Central memory CD8-positive, alpha-beta T cell (primary cell): ENCODE data around the gene CHKA.
"Not testable (repeated sequence)": the region's sequence is repeated elsewhere in the genome, so short reads cannot be mapped to it uniquely, and the experiment has no call there.

Source experiments
- ATAC-seq: fragments of 150-1000 bp; cut with Tn5 transposase; replicated peaks from 2 replicates; pipeline ENCODE4 v1.10.0; 2022; ENCODE audit warnings: mild to moderate bottlenecking, moderate FRiP score, moderate number of reproducible peaks; ENCODE audit not compliant: poor library complexity, severe bottlenecking; ENCODE audit errors: extremely low read depth
- DNase-seq, 2 donors: peaks; one replicate each; pipeline ENCODE4 v3.0.0; 2021; ENCODE audit warnings: low spot score in 2 of 2
- H3K27ac Mint-ChIP-seq: one replicate; pipeline ENCODE4 v1.8.0; 2022; ENCODE audit warnings: low read depth, mild to moderate bottlenecking, moderate library complexity, mixed read lengths
- H3K27me3 Mint-ChIP-seq: one replicate; pipeline ENCODE4 v1.8.0; 2022; ENCODE audit warnings: mixed read lengths
- H3K36me3 Mint-ChIP-seq: one replicate; pipeline ENCODE4 v1.8.0; 2022; ENCODE audit warnings: mild to moderate bottlenecking, moderate library complexity, mixed read lengths; ENCODE audit not compliant: insufficient read depth
- H3K4me1 Mint-ChIP-seq: one replicate; pipeline ENCODE4 v1.8.0; 2022; ENCODE audit warnings: mixed read lengths
- H3K4me3 Mint-ChIP-seq: one replicate; pipeline ENCODE4 v1.8.0; 2022; ENCODE audit warnings: mild to moderate bottlenecking, moderate library complexity, mixed read lengths
- H3K9me3 Mint-ChIP-seq: one replicate; pipeline ENCODE4 v1.8.0; 2022; ENCODE audit warnings: mixed read lengths

Gene CHKA

GRCh38 chr11:68096962-68097361 lies 24.2 kb downstream of the CHKA start:
- H3K4me3 Mint-ChIP-seq: no peak overlapping the region
- DNase-seq (no peak), ATAC-seq (no peak)
- H3K4me1 Mint-ChIP-seq: no peaks in the 10 kb centered on the region
- no peaks in the 10 kb centered on the region for H3K27me3 Mint-ChIP-seq
- no peak overlapping the region for H3K27ac Mint-ChIP-seq
- H3K36me3 Mint-ChIP-seq: no peaks in the 10 kb centered on the region
- H3K9me3 Mint-ChIP-seq: no peaks in the 10 kb centered on the region

- H3K4me1 Mint-ChIP-seq: no peaks in the 10 kb centered on the region
Observed at GRCh38 chr11:68093565-68093964, 27.6 kb downstream of the CHKA start.

DNA sequence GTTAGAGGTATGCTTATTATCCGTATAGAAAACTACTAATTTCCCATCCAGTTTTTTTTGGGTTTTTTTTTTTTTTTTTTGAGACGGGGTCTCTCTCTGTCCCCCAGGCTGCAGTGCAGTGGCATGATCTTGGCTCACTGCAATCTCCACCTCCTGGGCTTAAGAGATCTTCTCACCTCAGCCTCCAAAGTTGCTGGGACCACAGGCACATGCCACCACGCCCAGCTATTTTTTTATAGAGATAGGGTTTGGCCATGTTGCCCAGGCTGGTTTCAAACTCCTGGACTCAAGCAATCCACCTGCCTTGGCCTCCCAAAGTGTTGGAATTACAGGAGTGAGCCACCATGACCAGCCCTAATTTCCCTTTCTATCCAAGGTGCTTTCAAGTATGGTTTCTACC lies 28.2 kb downstream of the CHKA start:
- H3K9me3 Mint-ChIP-seq, H3K27me3 Mint-ChIP-seq, H3K36me3 Mint-ChIP-seq, DNase-seq, H3K4me3 Mint-ChIP-seq, H3K4me1 Mint-ChIP-seq, H3K27ac Mint-ChIP-seq, ATAC-seq: not testable (repeated sequence)

More at GRCh38 chr11:68093565-68093964, 27.6 kb downstream of the CHKA start:
- no peak overlapping the region for H3K4me3 Mint-ChIP-seq
- no peak for DNase-seq
- no peaks in the 10 kb centered on the region for H3K27me3 Mint-ChIP-seq
- H3K9me3 Mint-ChIP-seq: no peaks in the 10 kb centered on the region
- no peaks in the 10 kb centered on the region for H3K36me3 Mint-ChIP-seq
- no peak for ATAC-seq
- no peak overlapping the region for H3K27ac Mint-ChIP-seq

GRCh38 chr11:68092411-68092810 lies 28.8 kb downstream of the CHKA start:
- no peaks in the 10 kb centered on the region for H3K4me1 Mint-ChIP-seq
- no peaks in the 10 kb centered on the region for H3K36me3 Mint-ChIP-seq
- DNase-seq: no peak
- ATAC-seq: no peak
- no peaks in the 10 kb centered on the region for H3K9me3 Mint-ChIP-seq
- H3K4me3 Mint-ChIP-seq: no peak overlapping the region
- H3K27ac Mint-ChIP-seq: no peak overlapping the region
- no peaks in the 10 kb centered on the region for H3K27me3 Mint-ChIP-seq

DNA sequence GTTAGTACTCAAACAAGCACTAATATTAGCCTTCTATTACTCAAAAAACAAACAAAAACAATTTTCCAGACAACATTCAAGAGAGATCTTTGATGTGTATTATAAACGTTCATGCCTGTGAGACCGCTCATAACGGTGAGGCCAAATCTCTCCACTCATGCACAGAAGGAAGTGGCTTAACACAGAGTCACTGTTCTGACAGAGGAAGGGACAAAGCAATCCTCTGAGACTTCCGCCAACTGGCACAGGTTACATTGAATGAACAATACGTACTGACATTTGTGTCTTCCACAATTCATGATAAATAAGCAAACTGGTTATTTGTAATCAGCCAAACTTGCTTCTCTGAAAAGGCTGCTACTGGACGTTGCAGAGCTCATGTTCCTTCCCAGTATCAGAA lies 30.5 kb downstream of the CHKA start:
- H3K36me3 Mint-ChIP-seq: peaks cover 1% of the 10 kb centered on the region
- no peak overlapping the region for H3K4me3 Mint-ChIP-seq
- no peak overlapping the region for H3K27ac Mint-ChIP-seq
- no peaks in the 10 kb centered on the region for H3K9me3 Mint-ChIP-seq
- DNase-seq (no peak), ATAC-seq (no peak)
- no peaks in the 10 kb centered on the region for H3K27me3 Mint-ChIP-seq
- no peaks in the 10 kb centered on the region for H3K4me1 Mint-ChIP-seq

- Mint-ChIP-seq H3K9me3 (no peaks in the 10 kb centered on the region), H3K27ac (no peak overlapping the region), H3K27me3 (no peaks in the 10 kb centered on the region), H3K36me3 (peaks cover 1% of the 10 kb centered on the region), H3K4me3 (no peak overlapping the region), H3K4me1 (no peaks in the 10 kb centered on the region)
- no peak for ATAC-seq
- no peak for DNase-seq
Observed at GRCh38 chr11:68090287-68090686, 30.9 kb downstream of the CHKA start.

- H3K9me3 Mint-ChIP-seq: no peaks in the 10 kb centered on the region
- H3K27me3 Mint-ChIP-seq: no peaks in the 10 kb centered on the region
- no peak for ATAC-seq
- H3K4me1 Mint-ChIP-seq: no peaks in the 10 kb centered on the region
- DNase-seq: no peak
- peaks cover 1% of the 10 kb centered on the region for H3K36me3 Mint-ChIP-seq
- H3K4me3 Mint-ChIP-seq: no peak overlapping the region
- H3K27ac Mint-ChIP-seq: no peak overlapping the region
Observed at GRCh38 chr11:68089679-68090078, 31.5 kb downstream of the CHKA start.

- no peak for ATAC-seq
- no peaks in the 10 kb centered on the region for H3K4me1 Mint-ChIP-seq
- H3K27ac Mint-ChIP-seq: no peak overlapping the region
- peaks cover 3% of the 10 kb centered on the region for H3K36me3 Mint-ChIP-seq
- no peak overlapping the region for H3K4me3 Mint-ChIP-seq
- H3K9me3 Mint-ChIP-seq: no peaks in the 10 kb centered on the region
- DNase-seq: no peak
- no peaks in the 10 kb centered on the region for H3K27me3 Mint-ChIP-seq
Observed at GRCh38 chr11:68083517-68083916, 37.7 kb downstream of the CHKA start.

DNA sequence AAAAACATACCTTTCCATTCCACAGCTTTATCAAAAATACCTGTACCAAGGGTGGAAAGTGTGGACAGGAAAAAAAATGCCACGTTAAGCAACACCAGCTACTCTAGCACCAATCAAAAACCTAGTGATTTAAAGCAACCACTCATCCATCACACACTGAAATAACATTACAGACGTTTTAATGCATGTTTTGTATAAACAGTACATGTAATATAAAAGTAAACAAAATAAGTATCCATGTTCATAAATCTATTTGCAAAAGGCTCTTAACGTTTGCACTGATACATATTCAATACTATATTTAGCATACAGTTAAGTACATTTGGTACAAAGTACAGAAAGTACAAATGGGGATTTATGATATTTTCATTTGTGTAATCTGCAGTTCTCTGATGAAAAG lies 38.7 kb downstream of the CHKA start:
- no peak for DNase-seq
- no peaks in the 10 kb centered on the region for H3K9me3 Mint-ChIP-seq
- peaks cover 6% of the 10 kb centered on the region for H3K36me3 Mint-ChIP-seq
- H3K27me3 Mint-ChIP-seq: no peaks in the 10 kb centered on the region
- no peak for ATAC-seq
- H3K4me3 Mint-ChIP-seq: no peak overlapping the region
- no peaks in the 10 kb centered on the region for H3K4me1 Mint-ChIP-seq
- no peak overlapping the region for H3K27ac Mint-ChIP-seq

DNA sequence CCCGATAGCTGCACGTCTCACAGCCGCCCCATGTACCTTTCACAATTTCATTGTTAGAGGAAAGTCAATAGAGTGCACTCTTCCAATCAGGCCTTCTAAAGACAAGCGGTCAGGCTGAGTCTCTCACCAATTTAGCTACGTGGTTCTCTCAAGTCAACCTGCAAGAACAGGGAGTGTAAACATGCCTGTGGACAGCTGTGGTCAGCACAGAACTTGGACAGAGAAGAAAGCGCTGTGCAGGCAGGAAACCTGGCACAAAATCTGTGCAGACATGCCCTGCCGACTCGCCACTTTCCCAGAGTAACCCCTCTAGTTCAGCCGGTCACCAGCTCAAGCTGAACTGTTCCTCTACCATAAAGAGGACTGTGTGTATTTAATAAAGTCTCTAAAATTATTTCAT lies 39.5 kb downstream of the CHKA start:
- Mint-ChIP-seq H3K27ac (no peak overlapping the region), H3K4me1 (no peaks in the 10 kb centered on the region), H3K27me3 (no peaks in the 10 kb centered on the region), H3K4me3 (no peak overlapping the region), H3K9me3 (no peaks in the 10 kb centered on the region), H3K36me3 (peaks cover 4% of the 10 kb centered on the region)
- no peak for DNase-seq
- no peak for ATAC-seq

GRCh38 chr11:68080860-68081259 lies 40.3 kb downstream of the CHKA start:
- ATAC-seq (no peak), DNase-seq (no peak)
- no peak overlapping the region for H3K4me3 Mint-ChIP-seq
- no peaks in the 10 kb centered on the region for H3K4me1 Mint-ChIP-seq
- no peaks in the 10 kb centered on the region for H3K9me3 Mint-ChIP-seq
- no peak overlapping the region for H3K27ac Mint-ChIP-seq
- peaks cover 4% of the 10 kb centered on the region for H3K36me3 Mint-ChIP-seq
- no peaks in the 10 kb centered on the region for H3K27me3 Mint-ChIP-seq

DNA sequence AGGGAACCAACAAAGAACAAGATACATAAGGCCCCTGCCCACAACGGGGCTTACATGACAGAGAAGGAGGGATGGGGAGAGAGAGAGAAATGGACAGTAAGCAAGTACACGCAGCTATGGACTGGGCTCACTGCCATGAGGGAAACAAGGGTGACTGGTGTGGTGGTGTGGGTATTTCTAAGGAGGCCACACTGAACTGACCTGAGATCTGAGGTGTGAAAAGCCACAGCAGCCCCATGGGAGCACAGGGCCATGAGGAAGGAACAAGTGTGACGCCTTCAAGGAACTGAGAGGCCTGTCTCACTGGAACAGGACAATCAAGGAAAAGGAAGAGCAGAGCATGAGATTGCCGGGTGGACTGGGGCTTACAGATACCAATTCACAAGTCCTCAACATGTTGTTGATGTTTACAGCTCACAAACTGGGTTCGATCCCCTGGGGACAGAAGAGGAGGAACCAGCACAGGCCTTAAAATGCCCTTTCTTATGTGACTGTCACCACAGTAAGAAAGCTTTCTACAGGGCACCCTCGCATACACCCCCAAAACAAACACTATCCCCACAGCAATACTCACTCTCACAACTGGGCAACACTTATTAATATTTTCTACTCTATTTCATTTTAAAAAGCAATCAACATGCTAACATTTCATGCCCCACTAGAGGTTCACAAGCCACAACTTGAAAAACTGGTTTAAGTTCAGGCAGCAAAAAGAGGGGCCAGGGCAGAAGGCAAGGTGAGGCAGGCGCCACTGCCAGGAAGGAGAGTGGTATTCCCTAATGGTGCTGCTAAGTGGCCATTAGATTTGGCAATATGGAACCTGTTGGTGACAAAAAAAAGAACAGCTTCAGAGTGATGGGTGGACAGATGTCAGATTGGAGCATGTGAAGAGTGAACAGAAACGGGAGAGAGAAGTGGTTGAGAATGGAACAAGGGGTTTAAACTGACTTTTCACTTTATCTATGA lies 43.3 kb downstream of the CHKA start:
- Mint-ChIP-seq H3K4me3 (no peak overlapping the region), H3K4me1 (no peaks in the 10 kb centered on the region), H3K27me3 (no peaks in the 10 kb centered on the region), H3K27ac (no peak overlapping the region), H3K36me3 (peaks cover 4% of the 10 kb centered on the region), H3K9me3 (no peaks in the 10 kb centered on the region)
- ATAC-seq (no peak), DNase-seq (no peak)

GRCh38 chr11:68076371-68077042 lies 44.7 kb downstream of the CHKA start:
- Mint-ChIP-seq H3K27me3 (no peaks in the 10 kb centered on the region), H3K9me3 (no peaks in the 10 kb centered on the region), H3K27ac (no peak overlapping the region), H3K4me3 (no peak overlapping the region), H3K4me1 (no peaks in the 10 kb centered on the region), H3K36me3 (peaks cover 4% of the 10 kb centered on the region)
- DNase-seq (no peak), ATAC-seq (no peak)
